ENCODE measurements around the gene WEE2.

Gene WEE2

DNA sequence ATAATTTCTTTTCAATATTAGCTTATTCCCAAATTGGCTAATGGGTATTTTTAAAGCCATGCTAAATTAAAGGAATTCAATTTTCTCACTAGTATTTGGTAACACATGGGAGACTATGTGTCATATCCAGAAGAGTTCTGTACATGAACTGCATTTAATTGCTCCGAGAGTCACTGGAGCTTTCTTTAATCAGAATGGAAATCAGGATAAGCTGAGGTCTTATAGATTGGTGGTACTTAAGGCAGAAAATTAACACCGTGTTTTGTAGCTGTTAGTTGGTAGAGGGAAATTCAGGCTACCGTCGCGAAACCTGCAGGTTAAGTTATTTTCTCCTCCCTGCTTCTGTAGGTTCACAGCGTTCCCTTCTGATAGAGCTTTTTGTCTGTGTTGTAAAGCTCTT, at the start of gene WEE2:
Gene WEE2 (plus strand): TSS at position 3 of the 400 bp plus-strand sequence. CDS start 406 bp downstream, outside the sequence.
- Histone ChIP-seq H3K9ac (ENCODE audit: insufficient read length) (no peak within 1 kb of the TSS), H3K4me3 (no peak within 1 kb of the TSS), H3K27ac (no peak within 1 kb of the TSS), H3K36me3 (ENCODE audit: insufficient read depth, low read length) (no peaks in the 10 kb centered on the region), H3K9me3 (ENCODE audit: low read depth, low read length) (no peaks in the 10 kb centered on the region)
- TF ChIP-seq EZH2 (IDR thresholded peaks at IDR 0.05) (no peak), FOXP2 (optimal IDR thresholded peaks at IDR 0.05; ENCODE audit: control extremely low read depth, extremely low read length, insufficient read depth) (no peak), POLR2AphosphoS5 (IDR thresholded peaks at IDR 0.05; ENCODE audit: borderline replicate concordance, low read depth, low read length) (no peak)
- DNase-seq (ENCODE audit: low read depth, low spot score): no peak

DNA sequence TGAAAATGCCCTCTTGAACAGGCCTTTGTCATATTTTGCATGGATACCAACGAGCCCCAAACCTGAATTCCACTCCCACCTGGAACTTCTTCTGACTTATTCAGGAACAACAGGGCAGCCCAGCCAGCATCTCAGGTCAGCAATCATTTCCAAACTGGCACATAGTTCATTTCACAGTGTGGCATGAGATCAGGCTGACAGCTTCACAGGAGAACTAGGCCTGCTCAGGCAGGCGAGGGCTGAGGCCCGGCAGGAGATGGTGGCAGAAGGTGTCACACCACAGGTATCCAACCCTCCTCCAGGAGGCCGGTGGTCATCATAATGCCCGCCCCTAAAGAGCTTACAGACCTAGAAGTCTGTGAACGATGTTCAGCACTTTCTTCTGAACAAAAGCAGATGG, 48.7 kb upstream of the WEE2 start:
- no peak for DNase-seq (ENCODE audit: low read depth, low spot score)
- TF ChIP-seq POLR2AphosphoS5 (IDR thresholded peaks at IDR 0.05; ENCODE audit: borderline replicate concordance, low read depth, low read length) (no peak), EZH2 (IDR thresholded peaks at IDR 0.05) (no peak), FOXP2 (optimal IDR thresholded peaks at IDR 0.05; ENCODE audit: control extremely low read depth, extremely low read length, insufficient read depth) (no peak)
- H3K36me3 ChIP-seq (ENCODE audit: insufficient read depth, low read length): peaks cover 32% of the 10 kb centered on the region
- H3K9me3 ChIP-seq (ENCODE audit: low read depth, low read length): no peaks in the 10 kb centered on the region
- no peak overlapping the region for H3K27ac ChIP-seq
- no peak overlapping the region for H3K4me3 ChIP-seq
- H3K9ac ChIP-seq (ENCODE audit: insufficient read length): no peak overlapping the region

DNA sequence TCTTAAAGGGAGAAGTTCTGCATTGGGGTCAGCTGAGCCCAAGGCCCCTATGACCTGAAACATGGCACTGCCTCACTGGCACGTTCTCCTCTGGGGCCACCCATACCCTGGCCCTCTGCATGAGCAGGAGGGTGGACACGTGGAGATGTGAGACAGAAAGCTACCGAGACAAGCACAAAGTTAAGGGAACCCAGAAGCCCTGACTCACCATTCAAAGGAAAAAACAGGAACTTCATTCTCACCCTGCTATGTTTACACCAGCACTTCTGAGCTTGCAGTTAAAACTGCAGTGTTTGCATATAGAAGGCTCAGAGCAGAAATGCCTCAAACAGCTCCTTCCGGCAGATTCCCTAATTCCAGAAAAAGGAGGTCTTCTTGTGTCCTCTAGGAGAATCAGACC, 47.9 kb upstream of the WEE2 start:
- Histone ChIP-seq H3K27ac (no peak overlapping the region), H3K9me3 (ENCODE audit: low read depth, low read length) (no peaks in the 10 kb centered on the region), H3K9ac (ENCODE audit: insufficient read length) (no peak overlapping the region), H3K36me3 (ENCODE audit: insufficient read depth, low read length) (peaks cover 29% of the 10 kb centered on the region), H3K4me3 (no peak overlapping the region)
- TF ChIP-seq EZH2 (IDR thresholded peaks at IDR 0.05) (no peak), POLR2AphosphoS5 (IDR thresholded peaks at IDR 0.05; ENCODE audit: borderline replicate concordance, low read depth, low read length) (no peak), FOXP2 (optimal IDR thresholded peaks at IDR 0.05; ENCODE audit: control extremely low read depth, extremely low read length, insufficient read depth) (no peak)
- DNase-seq (ENCODE audit: low read depth, low spot score): no peak

DNA sequence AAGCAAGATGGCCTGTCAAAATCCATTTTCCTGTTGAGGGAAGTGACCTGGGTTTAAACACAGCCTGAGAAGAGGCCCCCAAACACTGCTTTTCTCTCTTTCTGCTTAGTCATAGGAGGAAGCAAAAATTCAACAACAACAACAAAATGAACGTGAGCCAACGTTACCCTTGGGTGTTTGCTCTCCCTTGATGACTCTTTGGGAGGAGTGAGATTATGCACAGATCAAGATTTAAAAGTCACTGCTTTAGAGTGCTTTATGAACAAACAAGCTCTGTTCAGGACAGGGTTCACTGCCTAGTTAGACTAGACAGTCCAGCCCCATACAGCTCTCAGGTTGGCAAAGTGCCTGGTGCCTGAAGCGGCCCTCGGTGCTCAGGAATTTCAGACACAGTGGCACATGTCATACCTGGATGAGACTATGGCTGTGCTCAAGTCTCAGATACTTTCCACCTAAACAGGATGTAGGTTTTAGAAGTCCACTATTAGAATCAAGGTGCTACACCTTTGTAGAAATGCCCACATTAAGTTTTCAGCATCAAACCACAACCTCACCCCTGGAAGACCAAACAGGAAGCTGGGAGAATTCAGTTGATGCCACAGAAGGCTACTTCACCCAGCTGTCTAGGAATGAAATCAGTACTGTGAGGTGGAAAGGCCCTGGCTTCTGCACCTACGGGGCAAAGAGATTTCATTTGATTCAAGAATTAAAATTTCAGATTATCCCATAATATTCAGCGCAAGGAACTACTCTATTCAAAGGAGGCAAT, 44.9 kb upstream of the WEE2 start:
- Histone ChIP-seq H3K27ac (peak overlapping the region; percentile 54; the same call in 1 of the 2 replicates), H3K36me3 (ENCODE audit: insufficient read depth, low read length) (peaks cover 15% of the 10 kb centered on the region; the same call in 1 of the 2 replicates)
- no peak for DNase-seq (ENCODE audit: low read depth, low spot score)

DNA sequence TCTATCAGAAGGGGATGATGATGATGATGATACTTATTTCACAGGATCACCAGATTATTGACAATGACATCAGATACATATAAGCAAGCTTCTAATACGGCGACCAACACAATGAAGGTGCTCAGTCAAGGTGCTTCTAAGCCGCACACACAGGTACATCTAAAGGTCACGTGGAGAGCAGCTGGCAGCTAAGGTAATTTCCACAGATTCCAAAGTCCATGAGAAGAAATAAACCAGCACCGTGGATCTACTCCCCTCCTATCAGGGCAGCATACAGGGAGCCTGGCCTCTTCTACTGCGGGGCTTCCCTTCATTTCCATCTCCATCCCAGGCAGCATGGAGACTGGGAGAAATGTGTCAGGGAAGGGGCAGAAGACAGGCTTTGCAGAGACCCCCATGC, 43.7 kb upstream of the WEE2 start:
- H3K36me3 ChIP-seq (ENCODE audit: insufficient read depth, low read length): peaks cover 9% of the 10 kb centered on the region; the same call in 1 of the 2 replicates
- no peak overlapping the region for H3K27ac ChIP-seq
- H3K9me3 ChIP-seq (ENCODE audit: low read depth, low read length): no peaks in the 10 kb centered on the region
- H3K4me3 ChIP-seq: no peak overlapping the region
- no peak overlapping the region for H3K9ac ChIP-seq (ENCODE audit: insufficient read length)
- TF ChIP-seq FOXP2 (optimal IDR thresholded peaks at IDR 0.05; ENCODE audit: control extremely low read depth, extremely low read length, insufficient read depth) (no peak), EZH2 (IDR thresholded peaks at IDR 0.05) (no peak), POLR2AphosphoS5 (IDR thresholded peaks at IDR 0.05; ENCODE audit: borderline replicate concordance, low read depth, low read length) (no peak)
- no peak for DNase-seq (ENCODE audit: low read depth, low spot score)

More for the DNA sequence above, 44.9 kb upstream of the WEE2 start:
- Histone ChIP-seq H3K4me3 (no peak overlapping the region), H3K9ac (ENCODE audit: insufficient read length) (no peak overlapping the region), H3K9me3 (ENCODE audit: low read depth, low read length) (no peaks in the 10 kb centered on the region)
- TF ChIP-seq FOXP2 (optimal IDR thresholded peaks at IDR 0.05; ENCODE audit: control extremely low read depth, extremely low read length, insufficient read depth): no peak
- TF ChIP-seq POLR2AphosphoS5 (IDR thresholded peaks at IDR 0.05; ENCODE audit: borderline replicate concordance, low read depth, low read length): no peak
- TF ChIP-seq EZH2 (IDR thresholded peaks at IDR 0.05): no peak

DNA sequence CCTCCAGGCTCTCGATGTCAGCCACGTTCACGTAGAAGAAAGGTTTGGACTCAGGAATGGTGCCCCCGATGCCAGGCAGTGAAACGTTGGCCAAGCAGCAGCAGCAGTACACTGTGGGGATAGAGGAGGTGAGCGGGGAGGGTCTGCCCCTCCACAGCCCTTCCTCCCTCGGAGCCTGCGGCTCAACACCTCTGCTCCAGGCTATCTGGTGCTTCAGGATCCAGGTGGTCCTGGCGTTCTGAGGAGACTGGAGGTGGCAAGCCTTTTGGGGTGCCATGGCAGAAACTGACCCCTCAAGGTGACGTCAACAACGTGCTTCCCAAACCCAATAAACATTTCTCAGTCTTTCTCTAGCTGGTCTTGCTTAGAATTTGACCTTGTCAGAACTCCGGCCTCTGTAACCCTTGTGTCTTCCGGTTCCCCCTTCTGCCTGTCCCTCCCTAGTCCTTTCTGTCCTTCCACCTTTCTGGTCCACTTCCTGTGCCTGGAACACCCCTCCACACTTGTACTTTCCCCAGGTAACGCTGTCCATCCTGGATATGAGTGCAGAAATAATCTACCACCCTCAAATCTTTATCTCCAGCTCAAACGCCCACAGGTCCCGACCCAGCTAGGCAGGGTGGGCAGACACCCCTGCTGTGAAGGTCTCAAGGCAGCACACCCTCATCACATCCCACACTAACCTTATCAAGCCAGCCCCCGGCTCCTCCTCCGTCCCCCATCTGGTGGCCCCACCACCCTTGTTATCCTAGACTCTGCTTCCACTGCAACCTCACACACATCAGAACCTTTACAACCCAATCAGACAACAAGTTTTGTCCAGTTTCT, 42.7 kb upstream of the WEE2 start:
- Histone ChIP-seq H3K4me3 (no peak overlapping the region), H3K9me3 (ENCODE audit: low read depth, low read length) (no peaks in the 10 kb centered on the region), H3K27ac (no peak overlapping the region), H3K36me3 (ENCODE audit: insufficient read depth, low read length) (peaks cover 10% of the 10 kb centered on the region; the same call in 1 of the 2 replicates), H3K9ac (ENCODE audit: insufficient read length) (no peak overlapping the region)
- TF ChIP-seq FOXP2 (optimal IDR thresholded peaks at IDR 0.05; ENCODE audit: control extremely low read depth, extremely low read length, insufficient read depth) (no peak), EZH2 (IDR thresholded peaks at IDR 0.05) (no peak)
- DNase-seq (ENCODE audit: low read depth, low spot score): no peak

DNA sequence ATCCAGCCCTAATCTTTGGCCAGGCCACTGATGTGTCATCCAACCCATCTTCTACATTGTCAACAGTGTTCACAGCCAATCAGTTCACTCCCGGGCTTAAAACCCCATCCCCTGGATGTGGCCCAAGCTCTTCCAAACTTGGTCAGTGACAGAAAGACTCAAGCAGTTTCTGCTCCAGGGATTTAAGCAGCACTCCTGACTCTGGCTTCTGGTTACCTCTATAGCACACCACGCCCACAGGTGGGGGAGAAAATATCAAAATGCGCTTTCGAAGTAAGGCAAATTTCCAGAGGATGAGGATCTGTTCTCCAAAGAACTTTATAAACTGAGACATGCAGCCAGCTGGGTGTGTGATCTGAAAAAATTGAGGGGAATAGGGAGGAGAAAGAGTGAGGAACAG, 42.1 kb upstream of the WEE2 start:
- no peak overlapping the region for H3K27ac ChIP-seq
- H3K9me3 ChIP-seq (ENCODE audit: low read depth, low read length): no peaks in the 10 kb centered on the region
- peaks cover 11% of the 10 kb centered on the region; the same call in 1 of the 2 replicates for H3K36me3 ChIP-seq (ENCODE audit: insufficient read depth, low read length)
- H3K4me3 ChIP-seq: no peak overlapping the region
- TF ChIP-seq POLR2AphosphoS5 (IDR thresholded peaks at IDR 0.05; ENCODE audit: borderline replicate concordance, low read depth, low read length) (no peak), FOXP2 (optimal IDR thresholded peaks at IDR 0.05; ENCODE audit: control extremely low read depth, extremely low read length, insufficient read depth) (no peak), EZH2 (IDR thresholded peaks at IDR 0.05) (no peak)
- no peak overlapping the region for H3K9ac ChIP-seq (ENCODE audit: insufficient read length)
- DNase-seq (ENCODE audit: low read depth, low spot score): no peak

DNA sequence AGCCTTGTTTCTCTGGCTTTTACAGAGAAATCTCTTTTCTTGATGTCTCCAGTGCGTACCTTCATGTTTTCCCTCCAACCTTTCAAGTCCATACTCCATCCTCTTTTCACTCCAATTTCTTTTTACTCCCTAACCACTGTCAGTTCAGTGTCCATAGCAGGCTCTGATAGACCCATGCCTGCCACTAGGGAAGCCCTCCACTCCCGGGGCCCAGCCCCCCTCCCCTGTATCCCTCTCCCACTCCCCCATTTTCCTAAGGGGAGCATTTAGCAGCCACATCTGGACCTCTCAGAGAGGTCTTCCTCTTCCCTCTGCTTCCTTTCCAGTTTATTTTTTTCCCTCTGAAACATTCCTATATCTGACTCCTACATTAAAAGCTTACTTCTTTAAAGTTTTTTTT, 39.3 kb upstream of the WEE2 start:
- no peak overlapping the region for H3K27ac ChIP-seq
- H3K4me3 ChIP-seq: no peak overlapping the region
- DNase-seq (ENCODE audit: low read depth, low spot score): no peak
- no peaks in the 10 kb centered on the region for H3K9me3 ChIP-seq (ENCODE audit: low read depth, low read length)
- no peak for TF ChIP-seq POLR2AphosphoS5 (IDR thresholded peaks at IDR 0.05; ENCODE audit: borderline replicate concordance, low read depth, low read length)
- TF ChIP-seq FOXP2 (optimal IDR thresholded peaks at IDR 0.05; ENCODE audit: control extremely low read depth, extremely low read length, insufficient read depth): no peak
- no peak for TF ChIP-seq EZH2 (IDR thresholded peaks at IDR 0.05)
- H3K9ac ChIP-seq (ENCODE audit: insufficient read length): no peak overlapping the region
- H3K36me3 ChIP-seq (ENCODE audit: insufficient read depth, low read length): peaks cover 11% of the 10 kb centered on the region; the same call in 1 of the 2 replicates

All from SK-N-MC (cell line).